D721Med (cell line): ENCODE data around the gene CASP2.

Experiments used
- DNase-seq: peaks from one replicate; pipeline ENCODE4 v3.0.0; 2011; ENCODE audit warnings: low spot score; ENCODE audit not compliant: insufficient read length
- FAIRE-seq: peaks from 2 replicates; lab custom pipeline; 2011; peaks lifted over from hg19 to GRCh38; lab: Jason Lieb, UNC
- TF ChIP-seq, protein P1 (sequence below): IDR thresholded peaks from 2 replicates; pipeline ENCODE4 v1.5.1; 2012; ENCODE audit warnings: mild to moderate bottlenecking, control low read depth; ENCODE audit not compliant: insufficient read depth; ENCODE audit errors: missing control alignments

The CASP2 gene

DNA sequence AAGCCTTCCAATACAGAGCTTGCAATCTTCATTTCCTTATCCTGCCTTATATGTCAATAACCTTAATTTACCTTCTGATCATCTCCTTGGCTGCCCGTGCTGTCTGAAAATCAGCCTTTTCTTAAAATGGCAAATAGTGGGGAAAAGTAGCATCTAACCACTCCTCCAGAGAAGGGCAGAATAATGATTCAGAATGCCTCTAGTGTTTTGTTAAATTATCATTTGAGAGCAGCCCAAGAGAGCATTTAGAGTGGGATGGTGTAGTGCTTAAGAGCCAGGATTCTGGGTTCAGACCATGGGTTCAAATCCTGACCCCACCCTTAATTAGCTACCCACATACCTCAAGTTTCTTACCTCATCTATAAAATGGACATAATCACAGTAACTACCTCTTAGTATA is 8.0 kb upstream of the CASP2 start:
- DNase-seq (no peak), FAIRE-seq (no peak)
- TF ChIP-seq, protein P1, sequence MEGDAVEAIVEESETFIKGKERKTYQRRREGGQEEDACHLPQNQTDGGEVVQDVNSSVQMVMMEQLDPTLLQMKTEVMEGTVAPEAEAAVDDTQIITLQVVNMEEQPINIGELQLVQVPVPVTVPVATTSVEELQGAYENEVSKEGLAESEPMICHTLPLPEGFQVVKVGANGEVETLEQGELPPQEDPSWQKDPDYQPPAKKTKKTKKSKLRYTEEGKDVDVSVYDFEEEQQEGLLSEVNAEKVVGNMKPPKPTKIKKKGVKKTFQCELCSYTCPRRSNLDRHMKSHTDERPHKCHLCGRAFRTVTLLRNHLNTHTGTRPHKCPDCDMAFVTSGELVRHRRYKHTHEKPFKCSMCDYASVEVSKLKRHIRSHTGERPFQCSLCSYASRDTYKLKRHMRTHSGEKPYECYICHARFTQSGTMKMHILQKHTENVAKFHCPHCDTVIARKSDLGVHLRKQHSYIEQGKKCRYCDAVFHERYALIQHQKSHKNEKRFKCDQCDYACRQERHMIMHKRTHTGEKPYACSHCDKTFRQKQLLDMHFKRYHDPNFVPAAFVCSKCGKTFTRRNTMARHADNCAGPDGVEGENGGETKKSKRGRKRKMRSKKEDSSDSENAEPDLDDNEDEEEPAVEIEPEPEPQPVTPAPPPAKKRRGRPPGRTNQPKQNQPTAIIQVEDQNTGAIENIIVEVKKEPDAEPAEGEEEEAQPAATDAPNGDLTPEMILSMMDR = no peak

DNA sequence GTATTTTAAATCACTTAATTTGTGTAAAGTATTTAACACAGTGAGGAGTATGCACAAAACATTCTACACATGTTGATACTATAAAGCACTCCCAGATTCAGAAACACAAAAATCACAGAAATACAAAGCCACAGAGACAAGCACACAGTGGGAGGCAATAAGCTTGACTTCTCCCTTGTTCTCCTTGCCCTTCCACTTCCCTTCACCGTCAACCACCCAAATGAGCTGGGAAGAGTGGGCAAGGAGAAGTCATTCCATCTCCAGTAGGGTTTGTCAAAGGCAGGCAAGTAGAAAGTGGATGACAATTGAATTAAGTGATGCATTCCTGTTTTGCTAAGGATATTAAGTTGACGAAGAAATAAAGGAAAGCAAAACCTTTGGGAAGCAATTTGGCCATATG is 7.6 kb upstream of the CASP2 start:
- FAIRE-seq = no peak
- DNase-seq = no peak
- TF ChIP-seq, protein P1 = no peak

DNA sequence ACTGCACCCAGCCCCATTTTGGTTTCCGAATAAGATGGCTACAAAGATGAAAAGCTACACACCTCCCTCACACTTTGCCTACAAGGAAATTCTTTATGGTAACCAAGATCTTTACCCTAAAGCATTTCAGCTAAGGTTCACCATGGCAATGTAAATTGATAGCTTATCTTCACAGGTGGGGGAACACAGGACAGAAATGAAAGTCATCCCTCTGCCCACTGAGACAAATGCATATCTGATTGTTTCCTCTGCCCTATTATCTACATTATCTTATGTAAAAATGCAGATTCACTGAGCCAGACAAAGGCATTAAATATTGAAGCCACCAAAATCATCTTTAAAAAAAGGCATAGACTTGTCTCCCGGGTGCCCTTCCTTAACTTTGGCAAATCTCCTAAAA is 6.6 kb upstream of the CASP2 start:
- TF ChIP-seq, protein P1 = no peak
- no peak for DNase-seq
- FAIRE-seq = no peak

DNA sequence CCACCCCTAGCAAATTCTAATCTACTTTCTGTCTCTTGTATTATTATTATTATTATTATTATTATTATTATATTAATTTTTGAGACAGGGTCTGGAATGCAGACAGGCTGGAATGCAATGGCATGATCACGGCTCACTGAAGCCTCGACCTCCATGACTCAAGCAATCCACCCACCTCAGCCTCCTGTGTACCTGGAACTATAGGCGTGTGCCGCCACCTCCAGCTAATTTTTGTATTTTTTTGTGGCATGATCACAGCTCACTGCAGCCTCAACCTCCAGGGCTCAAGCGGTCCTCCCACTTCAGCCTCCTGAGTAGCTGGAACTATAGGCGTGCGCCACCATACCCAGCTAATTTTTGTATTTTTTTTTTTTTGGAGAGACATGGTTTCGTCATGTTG is 6.0 kb upstream of the CASP2 start:
- no peak for FAIRE-seq
- no peak for DNase-seq
- TF ChIP-seq, protein P1 = no peak

DNA sequence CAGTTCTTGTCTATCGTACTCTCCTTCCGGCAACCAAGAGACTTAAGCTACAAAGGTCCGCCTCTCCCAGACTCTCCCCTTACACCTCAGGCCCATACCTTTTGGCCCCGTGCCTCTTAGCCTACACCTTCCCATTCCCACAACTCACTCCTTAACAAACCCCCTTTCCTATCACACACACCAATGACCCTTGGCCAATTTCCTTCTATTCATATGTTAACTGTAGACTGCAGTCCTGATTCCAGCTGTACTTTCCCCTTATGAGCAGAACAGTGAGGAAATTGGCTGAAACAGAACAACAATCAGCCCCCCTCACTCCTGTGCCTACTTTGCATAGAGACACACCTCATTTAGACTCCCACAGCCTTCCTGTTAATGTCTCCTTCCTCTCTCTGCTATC is 4.8 kb upstream of the CASP2 start:
- no peak for DNase-seq
- no peak for FAIRE-seq

DNA sequence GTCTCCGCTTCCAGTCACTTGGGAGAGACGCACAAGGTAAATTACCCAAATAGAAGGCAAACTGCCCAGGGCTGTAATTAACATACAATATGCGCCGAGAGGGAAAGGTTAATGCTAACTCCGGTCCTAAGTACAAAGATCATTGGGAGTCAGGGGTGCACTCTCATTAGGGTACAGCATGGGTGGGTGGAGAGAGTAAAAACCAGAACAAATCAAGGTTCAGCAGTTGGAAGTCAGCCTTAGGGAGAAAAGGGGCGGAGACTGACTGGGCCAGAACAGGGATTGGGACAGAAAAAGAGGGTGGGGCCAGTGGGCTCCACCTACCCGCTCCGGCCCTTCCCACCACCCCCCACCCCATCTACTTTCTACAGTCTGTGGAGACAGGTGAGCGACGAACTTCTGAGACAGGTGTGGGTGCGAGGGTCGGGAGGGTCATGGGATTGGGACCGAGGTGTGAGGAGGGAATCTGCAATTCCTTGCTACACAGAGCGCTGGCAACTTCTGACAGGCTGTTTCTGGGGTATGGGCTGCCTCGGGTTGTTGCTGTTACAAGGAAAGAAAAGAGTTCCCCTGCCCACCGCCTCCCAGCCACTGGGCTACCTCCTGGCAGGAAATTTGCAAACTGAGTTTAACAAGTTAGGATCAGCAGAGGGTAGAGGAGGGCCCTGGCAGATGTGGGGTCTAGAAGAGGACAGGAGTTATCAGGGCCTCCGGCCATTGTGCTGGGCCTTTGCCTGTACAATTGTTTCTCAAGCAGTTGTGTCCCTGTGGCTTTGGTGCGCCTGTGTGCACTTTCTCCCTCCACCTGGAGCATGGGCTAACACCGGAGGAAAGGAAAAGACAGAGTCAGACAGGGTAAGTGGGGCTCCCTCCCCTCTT is 3.3 kb upstream of the CASP2 start, which contains the start of gene TMEM139:
TSS of gene TMEM139 (plus strand) at position 368 of the 879 bp plus-strand sequence. CDS start 1,000 bp downstream, outside the sequence.
- DNase-seq (no peak), FAIRE-seq (no peak)
- TF ChIP-seq, protein P1 = no peak

More for the DNA sequence above, 4.8 kb upstream of the CASP2 start:
- TF ChIP-seq, protein P1 = no peak

DNA sequence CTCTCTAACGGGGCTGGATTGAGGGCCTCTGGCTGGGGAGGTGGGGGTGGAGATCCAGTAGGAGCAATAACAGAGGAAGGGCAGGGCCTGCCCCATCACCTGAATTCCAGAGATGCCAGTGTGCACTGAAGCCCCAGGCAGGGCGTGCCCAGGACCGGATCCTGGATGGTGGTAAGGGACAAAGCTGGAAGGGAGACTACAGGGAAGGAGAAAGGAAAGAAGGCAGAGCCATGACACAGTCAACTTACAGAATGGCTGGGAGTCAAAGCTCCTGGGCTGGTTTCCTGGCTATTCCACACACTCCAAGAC is 2.7 kb upstream of the CASP2 start:
- FAIRE-seq (no peak), DNase-seq (no peak)
- TF ChIP-seq, protein P1 = no peak
